HCT116 (cell line): ENCODE measurements around the gene CCDC40. TPM values are rescaled to one million over a fixed set of nuclear protein-coding genes. Genes with fewer than 3 reads are reported as not detected.

Source experiments
- ATAC-seq: fragments of 200-7000 bp; cut with Tn5 transposase; 2 replicates; pipeline ENCODE4 v1.9.1; 2020; ENCODE audit warnings: mild to moderate bottlenecking, moderate library complexity
- BruUV-seq: library from RNA; stranded (reverse); fragments of 400-500 nt; replicated peaks from 2 replicates; lab custom pipeline; 2021; lab: Mats Ljungman, UMichigan
- CTCF ChIA-PET: fragments of 300-600 bp; sonication (Branson Sonifier 250); formaldehyde crosslinking; loops from one replicate; lab custom pipeline; 2021; ENCODE audit warnings: antibody characterized with exemption; lab: Charles Lee
- POLR2A ChIA-PET: fragments of 300-600, 350-600 bp; sonication (Branson Sonifier 250); formaldehyde crosslinking; loops from one replicate; lab custom pipeline; 2021; ENCODE audit warnings: antibody characterized with exemption; lab: Charles Lee
- RAD21 ChIA-PET, 2 experiments: fragments of 300-600 bp; sonication (Branson Sonifier 250); formaldehyde crosslinking; loops; one replicate each; lab custom pipeline; 2023; ENCODE audit warnings: low total read pairs in 2 of 2; ENCODE audit not compliant: uncharacterized antibody in 2 of 2, unreplicated experiment in 2 of 2, low non-redundant PET in 1 of 2; lab: Charles Lee
- DNase-seq: peaks from one replicate; pipeline ENCODE4 v3.0.0-alpha.2; 2010; ENCODE audit warnings: low read depth, low spot score
- H2AFZ ChIP-seq: fragments of 200-600 bp; shearing (Covaris generic), sonication (generic); 2 replicates; pipeline ENCODE4 v1.6.1; 2017; ENCODE audit warnings: low read depth, mixed run types, mixed read lengths, antibody characterized with exemption, low read length; ENCODE audit not compliant: poor library complexity, severe bottlenecking
- H3K27ac ChIP-seq: 2 replicates; pipeline ENCODE4 v1.5.1; 2012; ENCODE audit warnings: low read depth, low read length
- H3K27me3 ChIP-seq: fragments of 200-600 bp; sonication (generic); 2 replicates; pipeline ENCODE4 v1.6.1; 2016; ENCODE audit warnings: mixed run types, low read length, mixed read lengths; ENCODE audit not compliant: insufficient read depth
- H3K36me3 ChIP-seq, 2 experiments: fragments of 200-500 bp in 1 of 2; fragments of 200-600 bp in 1 of 2; sonication (Bioruptor generic) in 1 of 2; sonication (generic) in 1 of 2; 2 replicates each; pipeline versions ENCODE4 v1.5.1 to v1.6.1; 2014 to 2016; ENCODE audit warnings: low read length in 2 of 2, inconsistent platforms in 1 of 2, mixed read lengths in 1 of 2, mixed run types in 1 of 2; ENCODE audit not compliant: insufficient read depth in 2 of 2, control insufficient read depth in 1 of 2
- H3K4me1 ChIP-seq, 2 experiments: fragments of 200-600 bp in 1 of 2; sonication (generic) in 1 of 2; 2 replicates each; pipeline versions ENCODE4 v1.5.1 to v1.6.1; 2012 to 2017; ENCODE audit warnings: low read length in 2 of 2, inconsistent platforms in 1 of 2, mild to moderate bottlenecking in 1 of 2, mixed read lengths in 1 of 2, mixed run types in 1 of 2, moderate library complexity in 1 of 2; ENCODE audit not compliant: insufficient read depth in 2 of 2, control insufficient read depth in 1 of 2
- H3K4me2 ChIP-seq: fragments of 200-600 bp; sonication (generic); 2 replicates; pipeline ENCODE4 v1.6.1; 2017; ENCODE audit warnings: mixed run types, low read length, mixed read lengths
- H3K4me3 ChIP-seq, 2 experiments: fragments of 200-600 bp in 1 of 2; sonication (generic) in 1 of 2; replicated peaks in 1 of 2; 2 replicates each; pipeline ENCODE4 v1.5.1; 2011 to 2016; ENCODE audit warnings: low read length in 2 of 2, control low read depth in 1 of 2, low read depth in 1 of 2, mild to moderate bottlenecking in 1 of 2, mixed read lengths in 1 of 2, mixed run types in 1 of 2
- H3K79me2 ChIP-seq: fragments of 200-600 bp; sonication (generic); 2 replicates; pipeline ENCODE4 v1.6.1; 2017; ENCODE audit warnings: mild to moderate bottlenecking, mixed run types, low read length, moderate library complexity, mixed read lengths; ENCODE audit not compliant: insufficient read depth
- H3K9ac ChIP-seq: fragments of 200-600 bp; sonication (generic); 2 replicates; pipeline ENCODE4 v1.6.1; 2016; ENCODE audit warnings: low read length, mixed read lengths
- H3K9me2 ChIP-seq: fragments of 200-600 bp; sonication (generic), shearing (Covaris generic); 2 replicates; pipeline ENCODE4 v1.6.1; 2017; ENCODE audit warnings: mixed run types, mild to moderate bottlenecking, moderate library complexity; ENCODE audit not compliant: insufficient read depth
- H3K9me3 ChIP-seq, 2 experiments: fragments of 200-500 bp in 1 of 2; fragments of 200-600 bp in 1 of 2; sonication (Bioruptor generic) in 1 of 2; sonication (generic) in 1 of 2; 2 replicates each; pipeline ENCODE4 v1.6.1; 2014 to 2017; ENCODE audit warnings: low read length in 2 of 2, mixed read lengths in 2 of 2, inconsistent platforms in 1 of 2, low read depth in 1 of 2, mild to moderate bottlenecking in 1 of 2, mixed run types in 1 of 2, moderate library complexity in 1 of 2; ENCODE audit not compliant: control insufficient read depth in 1 of 2, insufficient read depth in 1 of 2
- H4K20me1 ChIP-seq: fragments of 200-600 bp; sonication (generic), shearing (Covaris generic); 2 replicates; pipeline ENCODE4 v1.6.1; 2017; ENCODE audit warnings: mixed run types, mild to moderate bottlenecking, moderate library complexity; ENCODE audit not compliant: insufficient read depth
- ATF3 ChIP-seq: IDR thresholded peaks from 2 replicates; pipeline ENCODE4 v1.6.1; 2012
- CBX3 ChIP-seq: IDR thresholded peaks from 2 replicates; pipeline ENCODE4 v1.6.1; 2012; ENCODE audit warnings: low read depth
- EGR1 ChIP-seq: IDR thresholded peaks from 2 replicates; pipeline ENCODE4 v1.6.1; 2012; ENCODE audit warnings: low read depth
- EZH2 ChIP-seq: fragments of 200-600 bp; sonication (generic); IDR thresholded peaks from 2 replicates; pipeline ENCODE4 v1.6.1; 2017; ENCODE audit warnings: antibody characterized with exemption, mixed run types
- JUND ChIP-seq: IDR thresholded peaks from 2 replicates; pipeline ENCODE4 v1.6.1; 2012
- MAX ChIP-seq: IDR thresholded peaks from 2 replicates; pipeline ENCODE4 v1.6.1; 2012
- POLR2A ChIP-seq: IDR thresholded peaks from 2 replicates; pipeline ENCODE4 v1.7.0; 2011; ENCODE audit warnings: borderline replicate concordance; ENCODE audit not compliant: insufficient read depth, insufficient read length; ENCODE audit errors: extremely low read depth
- REST ChIP-seq: IDR thresholded peaks from 2 replicates; pipeline ENCODE4 v1.6.1; 2012; ENCODE audit warnings: low read depth
- TCF7L2 ChIP-seq: IDR thresholded peaks from 2 replicates; pipeline ENCODE4 v1.7.0; 2011; ENCODE audit warnings: borderline replicate concordance, inconsistent platforms; ENCODE audit not compliant: insufficient read depth, insufficient read length; ENCODE audit errors: extremely low read depth
- YY1 ChIP-seq: IDR thresholded peaks from 2 replicates; pipeline ENCODE4 v1.6.1; 2011; ENCODE audit warnings: low read length, low read depth, moderate library complexity, mild to moderate bottlenecking; ENCODE audit not compliant: insufficient replicate concordance; ENCODE audit errors: extremely low read depth
- ZBTB33 ChIP-seq: IDR thresholded peaks from 2 replicates; pipeline ENCODE4 v1.6.1; 2011; ENCODE audit warnings: mild to moderate bottlenecking, low read length, moderate library complexity; ENCODE audit not compliant: insufficient replicate concordance; ENCODE audit errors: extremely low read depth
- ZFX ChIP-seq: fragments of 450-650 bp; IDR thresholded peaks from 2 replicates; pipeline ENCODE4 v1.6.1; 2017
- ZNF274 ChIP-seq: fragments of 200-500 bp; sonication (Bioruptor generic); IDR thresholded peaks from 2 replicates; pipeline ENCODE4 v1.6.1; 2014; ENCODE audit warnings: mild to moderate bottlenecking, low read depth, low read length, inconsistent platforms
- intact Hi-C: fragments of 100-400 bp; cut with micrococcal nuclease; formaldehyde crosslinking; loops from 2 replicates; pipeline ENCODE4 v1.10.0; 2022
- total RNA-seq: library from RNA; stranded (reverse); gene quantifications from one replicate; pipeline ENCODE4 v1.2.1, GENCODE V29; 2021; ENCODE audit not compliant: unreplicated experiment

Gene CCDC40
- total RNA-seq, 1 experiment from 2014 or later = 10.3 TPM

- no peak for TF ChIP-seq ATF3
Measured at GRCh38 chr17:80002690-80003490, 33.6 kb upstream of the CCDC40 start (continued).

GRCh38 chr17:80003969-80004368 lies 32.5 kb upstream of the CCDC40 start:
- no peak for ATAC-seq
- Histone ChIP-seq H3K9me2 (no peaks in the 10 kb centered on the region), H3K27me3 (no peaks in the 10 kb centered on the region), H3K79me2 (no peaks in the 10 kb centered on the region), H3K36me3 (no peaks in the 10 kb centered on the region), H3K9me3 (no peaks in the 10 kb centered on the region), H2AFZ (no peak overlapping the region), H3K4me1 (peaks cover 14 to 21% of the 10 kb centered on the region in 2 experiments), H3K4me3 (no peak overlapping the region), H4K20me1 (no peaks in the 10 kb centered on the region), H3K9ac (no peak overlapping the region), H3K4me2 (no peak overlapping the region)
- BruUV-seq = no TSS peak
- intact Hi-C loops = no loop called here
- ChIA-PET POLR2A (no interaction called here), CTCF (interaction anchor here (1.3 to 5.2 kb wide), 2 partner anchors 10 to 120 kb away, joined by 3 to 37 read pairs; no protein-coding TSS in a partner anchor), RAD21 (no interaction called here)
- no peak for DNase-seq
- no peak for TF ChIP-seq ZNF274
- TF ChIP-seq TCF7L2 = no peak
- TF ChIP-seq POLR2A = no peak
- no peak for TF ChIP-seq YY1
- TF ChIP-seq EGR1 = no peak
- TF ChIP-seq ZBTB33 = no peak
- TF ChIP-seq ATF3 = no peak
- no peak for TF ChIP-seq REST
- TF ChIP-seq MAX = no peak
- TF ChIP-seq ZFX = no peak
- TF ChIP-seq CBX3 = no peak
- no peak for TF ChIP-seq EZH2
- TF ChIP-seq JUND = no peak
- TF ChIP-seq, all 23 proteins: peak for 0
- no peak overlapping the region for H3K27ac ChIP-seq
